HG03103 (cell line): ENCODE data around the gene VPS4A.
"Not testable (repeated sequence)": the region's sequence is repeated elsewhere in the genome, so short reads cannot be mapped to it uniquely, and the experiment has no call there.

Experiments used
- ATAC-seq: cut with Tn5 transposase; IDR thresholded peaks from one replicate; pipeline ENCODE4 v1.9.1; 2021; ENCODE audit warnings: low read depth; ENCODE audit not compliant: unreplicated experiment

The VPS4A gene

DNA sequence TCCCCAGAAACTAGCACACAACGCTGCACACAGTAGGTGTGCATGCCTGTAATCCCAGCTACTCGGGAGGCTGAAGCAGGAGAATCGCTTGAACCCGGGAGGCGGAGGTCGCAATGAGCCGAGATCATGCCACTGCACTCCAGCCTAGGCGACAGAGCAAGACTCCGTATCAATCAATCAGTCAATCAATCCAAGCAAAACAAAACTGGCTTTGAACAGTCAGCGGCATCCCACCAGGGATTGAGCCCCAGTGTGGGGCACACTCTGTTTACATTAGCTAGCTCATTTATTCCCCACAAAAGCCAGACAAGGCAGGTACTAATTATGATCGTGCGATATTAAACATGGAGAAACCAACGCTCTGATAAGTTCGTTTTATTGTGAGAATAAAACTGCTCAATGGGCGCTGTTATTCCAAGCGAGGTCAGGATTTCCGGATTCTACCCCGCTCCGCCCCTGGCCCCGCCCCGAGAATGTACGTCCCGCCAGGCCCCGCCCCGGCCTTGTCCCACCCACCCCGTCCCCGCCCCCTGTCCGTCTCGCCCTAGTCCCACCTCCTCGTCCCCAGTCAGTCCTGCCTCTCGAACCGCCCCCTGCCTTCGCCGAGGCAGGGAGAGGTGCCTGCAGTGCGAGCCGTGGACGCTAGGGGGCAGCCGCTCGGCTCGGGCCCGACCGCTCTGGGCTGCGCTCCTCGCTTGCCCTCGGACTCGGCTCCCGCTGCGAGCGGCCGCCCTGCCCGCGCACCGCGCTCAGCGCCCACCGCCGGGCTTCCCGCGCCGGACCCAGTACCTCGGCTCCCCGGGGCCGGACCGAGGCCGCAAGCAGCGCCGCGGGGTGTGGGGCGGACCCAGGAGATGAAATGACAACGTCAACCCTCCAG is at the start of gene VPS4A:
VPS4A (plus strand) TSS at position 698 of the 880 bp plus-strand sequence; CDS start at position 860, 162 bp downstream.
- peak; percentile 90 for ATAC-seq

DNA sequence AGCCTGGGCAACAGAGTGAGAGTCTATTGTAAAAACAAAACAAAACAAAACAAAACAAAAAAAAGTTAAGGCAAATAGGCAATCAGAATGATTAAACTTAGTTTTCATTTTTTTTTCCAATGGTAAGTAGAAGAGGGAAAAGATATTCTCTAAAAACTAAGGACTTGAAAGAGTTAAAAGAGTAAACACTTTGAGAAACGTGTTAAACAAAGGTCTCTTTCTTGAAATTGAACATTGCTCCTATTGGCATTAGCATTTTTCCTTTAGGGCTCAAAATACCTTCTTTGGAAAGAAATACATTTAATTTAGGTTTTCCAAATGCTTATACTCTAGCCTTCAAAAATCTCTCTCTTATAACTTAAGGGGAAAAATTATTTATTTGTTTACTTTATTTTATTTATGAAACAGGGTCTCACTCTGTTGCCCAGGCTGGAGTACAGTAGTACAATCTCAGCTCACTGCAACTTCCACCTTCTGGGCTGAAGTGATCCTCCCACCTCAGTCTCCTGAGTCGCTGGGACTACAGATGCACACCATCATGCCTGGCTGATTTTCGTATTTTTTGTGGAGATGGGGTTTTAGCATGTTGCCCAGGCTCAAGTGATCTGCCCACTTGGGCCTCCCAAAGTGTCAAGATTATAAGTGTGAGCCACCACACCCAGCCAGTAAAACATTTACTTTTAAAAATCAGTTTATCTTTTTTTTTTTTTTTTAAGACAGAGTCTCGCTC is 44.7 kb upstream of the VPS4A start:
- ATAC-seq = no peak

GRCh38 chr16:69267633-69268032 is 43.5 kb upstream of the VPS4A start:
- no peak for ATAC-seq

- no peak for ATAC-seq
Observed at GRCh38 chr16:69270395-69270794, 40.8 kb upstream of the VPS4A start.

- ATAC-seq = no peak
Observed at GRCh38 chr16:69270831-69271230, 40.3 kb upstream of the VPS4A start.

DNA sequence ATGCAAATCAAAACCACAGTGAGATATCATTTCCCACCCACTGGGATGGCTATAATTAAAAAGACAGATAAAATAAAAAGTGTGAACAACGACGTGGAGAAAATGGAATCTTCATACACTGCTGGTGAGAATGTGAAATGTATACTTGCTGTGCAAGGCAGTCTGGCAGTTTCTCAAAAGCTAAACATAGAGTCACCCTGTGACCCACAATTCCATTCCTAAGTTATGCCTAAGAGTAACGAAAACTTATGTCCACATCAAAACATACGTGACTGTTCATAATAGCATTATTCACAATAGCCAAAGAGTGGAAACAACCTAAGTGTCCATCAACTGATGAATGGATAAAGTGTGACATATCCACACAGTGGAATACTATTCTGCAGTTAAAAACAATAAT is 38.1 kb upstream of the VPS4A start:
- no peak for ATAC-seq

DNA sequence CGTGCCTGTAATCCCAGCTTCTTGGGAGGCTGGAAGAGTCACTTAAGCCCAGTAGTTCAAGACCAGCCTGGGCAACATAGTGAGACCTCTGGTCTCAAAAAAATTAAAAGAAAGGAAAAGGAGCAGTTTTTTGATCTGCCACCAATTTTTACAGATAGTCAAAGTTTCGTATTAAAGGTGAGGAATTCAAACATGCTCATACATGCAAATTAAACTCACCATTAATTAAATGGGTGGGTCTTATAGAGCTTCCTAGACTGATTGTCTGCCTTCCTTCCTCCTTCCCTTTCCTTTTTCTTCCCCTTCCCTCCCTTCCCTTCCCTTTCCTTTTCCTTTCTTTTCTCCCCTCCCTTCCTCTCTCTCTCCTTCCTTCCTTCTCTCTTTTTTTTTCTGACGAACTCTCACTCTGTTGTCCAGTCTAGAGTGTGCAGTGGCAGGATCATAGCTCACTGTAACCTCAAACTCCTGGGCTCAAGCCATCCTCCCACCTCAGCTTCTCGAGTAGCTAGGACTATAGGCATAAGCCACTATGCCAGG is 36.4 kb upstream of the VPS4A start:
- ATAC-seq = no peak

- no peak for ATAC-seq
Observed at GRCh38 chr16:69276148-69277115, 34.7 kb upstream of the VPS4A start.

GRCh38 chr16:69277413-69277812 is 33.7 kb upstream of the VPS4A start:
- no peak for ATAC-seq

DNA sequence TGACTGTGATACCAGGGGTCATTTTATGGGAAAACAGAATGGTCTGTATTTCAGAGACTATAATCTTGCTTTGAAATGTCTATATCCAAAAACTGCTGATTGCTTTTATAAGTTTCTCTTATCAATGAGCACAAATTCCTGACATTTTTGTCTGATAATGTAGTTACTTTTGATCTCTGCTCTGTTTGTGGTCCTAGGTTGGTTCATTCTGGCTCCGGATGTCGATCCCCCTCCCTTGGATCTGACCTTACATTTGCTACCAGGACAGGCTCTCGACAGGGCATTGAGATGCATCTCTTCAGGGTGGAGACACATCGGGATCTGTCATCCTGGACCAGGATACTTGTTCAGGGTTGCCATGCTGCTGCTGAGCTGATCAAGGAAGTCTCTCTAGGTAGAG is 27.3 kb upstream of the VPS4A start:
- ATAC-seq = no peak

DNA sequence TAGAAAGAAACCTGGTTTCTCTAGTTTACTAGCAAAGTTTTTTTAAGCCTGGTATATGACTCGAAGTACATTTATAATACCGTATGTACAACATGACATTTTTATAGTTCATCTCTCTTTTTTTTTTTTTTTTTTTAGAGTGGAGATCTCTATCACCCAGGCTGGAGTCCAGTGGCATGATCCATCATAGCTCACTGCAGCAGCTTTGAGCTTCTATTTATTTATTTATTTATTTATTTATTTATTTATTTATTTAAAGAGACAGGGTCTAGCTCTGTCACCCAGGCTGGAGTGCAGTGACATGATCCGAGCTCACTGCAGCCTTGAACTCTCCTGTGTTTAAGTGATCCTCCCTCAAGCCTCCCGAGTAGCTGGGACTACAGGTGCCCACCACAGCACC is 25.9 kb upstream of the VPS4A start:
- ATAC-seq = no peak

GRCh38 chr16:69286941-69287713 is 24.0 kb upstream of the VPS4A start:
- no peak for ATAC-seq

DNA sequence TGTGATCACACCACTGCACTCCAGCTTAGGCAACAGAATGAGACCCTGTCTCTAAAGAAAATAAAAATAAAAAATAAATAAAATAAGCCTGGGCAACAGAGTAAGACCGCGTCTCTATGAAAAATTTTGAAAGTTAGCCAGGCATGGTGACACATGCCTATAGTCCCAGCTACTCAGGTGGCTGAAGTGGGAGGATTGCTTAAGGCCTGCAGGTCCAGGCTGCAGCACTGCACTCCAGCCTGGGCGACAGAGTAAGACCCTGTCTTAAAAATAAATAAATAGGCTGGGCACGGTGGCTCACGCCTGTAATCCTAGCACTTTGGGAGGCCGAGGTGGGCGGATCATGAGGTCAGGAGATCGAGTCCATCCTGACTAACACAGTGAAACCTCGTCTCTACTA is 19.5 kb upstream of the VPS4A start:
- not testable (repeated sequence) for ATAC-seq

DNA sequence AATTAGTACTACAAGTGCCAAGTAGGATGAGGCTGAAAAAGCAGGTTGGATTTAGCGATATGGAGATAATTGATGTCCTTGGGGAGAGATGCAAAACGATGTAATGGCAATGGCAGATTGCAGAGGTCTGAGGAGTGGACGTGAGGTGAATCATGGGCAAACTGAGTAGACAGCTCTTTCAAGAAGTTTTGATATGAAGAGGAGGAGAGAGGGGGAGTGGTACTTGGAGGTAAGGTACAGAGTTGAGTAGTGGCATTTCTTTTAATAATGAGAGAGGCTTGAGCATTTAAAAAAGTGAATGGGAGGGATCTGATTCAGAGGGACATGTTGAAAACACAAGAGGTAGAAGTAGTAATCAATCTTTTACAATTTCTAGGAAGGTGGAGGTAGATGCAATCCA is 17.7 kb upstream of the VPS4A start:
- ATAC-seq = no peak

DNA sequence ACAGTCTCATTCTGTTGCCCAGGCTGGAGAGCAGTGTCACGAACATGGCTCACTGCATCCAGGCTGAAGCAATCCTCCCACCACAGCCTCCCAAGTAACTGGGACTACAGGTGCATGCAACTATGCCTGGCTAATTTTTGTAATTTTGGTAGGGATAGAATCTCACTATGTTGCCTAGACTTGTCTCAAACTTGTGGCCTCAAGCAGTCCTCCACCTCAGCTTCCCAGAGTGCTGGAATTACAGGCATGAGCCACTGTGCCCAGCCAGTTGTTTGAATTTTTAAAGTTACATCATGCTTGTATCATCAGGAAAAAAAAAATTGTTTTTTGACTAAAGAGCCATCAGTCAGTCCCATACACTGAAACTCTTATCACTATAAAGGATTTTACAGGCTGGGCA is 17.1 kb upstream of the VPS4A start:
- ATAC-seq = no peak

DNA sequence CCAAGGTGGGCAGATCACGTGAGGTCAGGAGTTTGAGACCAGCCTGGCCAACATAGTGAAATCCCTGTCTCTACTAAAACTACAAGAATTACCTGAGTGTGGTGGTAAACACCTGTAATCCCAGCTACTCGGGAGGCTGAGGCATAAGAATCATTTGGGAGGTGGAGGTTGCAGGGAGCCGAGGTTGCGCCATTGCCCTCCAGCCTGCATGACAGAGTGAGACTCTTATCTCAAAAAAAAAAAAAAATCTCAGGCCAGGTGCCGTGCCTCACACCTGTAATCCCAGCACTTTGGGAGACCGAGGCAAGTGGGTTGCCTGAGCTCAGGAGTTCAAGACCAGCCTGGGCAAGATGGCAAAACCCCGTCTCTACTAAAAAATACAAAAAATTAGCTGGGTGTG is 14.4 kb upstream of the VPS4A start:
- ATAC-seq = not testable (repeated sequence)

GRCh38 chr16:69298261-69298660 is 12.9 kb upstream of the VPS4A start:
- no peak for ATAC-seq

GRCh38 chr16:69301187-69301586 is 10.0 kb upstream of the VPS4A start:
- ATAC-seq = no peak

- ATAC-seq = no peak
Observed at GRCh38 chr16:69301861-69302260, 9.3 kb upstream of the VPS4A start.

DNA sequence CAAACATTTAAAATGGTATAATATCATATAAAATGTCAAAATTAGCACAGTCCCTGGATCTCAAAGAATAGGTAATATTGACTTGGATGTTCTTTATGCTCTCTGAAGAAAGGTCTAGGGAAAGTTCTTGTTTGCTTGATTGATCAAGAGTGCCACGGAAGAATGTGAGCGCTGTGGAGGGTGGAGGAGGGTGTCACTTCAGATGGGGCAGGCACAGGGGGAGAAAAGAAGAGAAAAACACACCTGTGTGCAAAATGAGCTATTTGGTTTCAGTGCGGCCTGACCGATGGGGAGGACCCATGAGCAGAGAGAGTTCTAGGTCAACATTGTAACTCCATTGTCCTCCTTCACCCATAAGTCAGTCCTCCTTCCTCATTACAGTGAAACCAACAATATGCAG is 8.8 kb upstream of the VPS4A start:
- no peak for ATAC-seq
